Panc1 (cell line): ENCODE data around the gene TBX1. TPM values are rescaled to one million over a fixed set of nuclear protein-coding genes. Genes with fewer than 3 reads are reported as not detected.
"Not testable (repeated sequence)": the region's sequence is repeated elsewhere in the genome, so short reads cannot be mapped to it uniquely, and the experiment has no call there.

Experiments
- ATAC-seq: fragments of 200-7000 bp; cut with Tn5 transposase; 2 replicates; pipeline ENCODE4 v1.9.1; 2020; ENCODE audit warnings: mild to moderate bottlenecking, moderate library complexity
- BruUV-seq: library from RNA; stranded (reverse); fragments of 400-500 nt; replicated peaks from 2 replicates; lab custom pipeline; 2021; lab: Mats Ljungman, UMichigan
- CTCF ChIA-PET: fragments of 300-600 bp; sonication (Branson Sonifier 250); formaldehyde crosslinking; loops from one replicate; lab custom pipeline; 2022; ENCODE audit warnings: antibody characterized with exemption; lab: Charles Lee
- POLR2A ChIA-PET: fragments of 300-600 bp; sonication (Branson Sonifier 250); formaldehyde crosslinking; loops from one replicate; lab custom pipeline; 2022; ENCODE audit warnings: antibody characterized with exemption; lab: Charles Lee
- DNase-seq: peaks from one replicate; pipeline ENCODE4 v3.0.0-alpha.2; 2010; ENCODE audit warnings: low read depth, low spot score
- H3K27ac ChIP-seq: 2 replicates; pipeline ENCODE4 v1.5.1; 2011; ENCODE audit warnings: mild to moderate bottlenecking, low read length, inconsistent platforms
- H3K27me3 ChIP-seq: fragments of 200-500 bp; sonication (Bioruptor generic); 2 replicates; pipeline ENCODE4 v1.6.0; 2014; ENCODE audit warnings: low read length, inconsistent platforms; ENCODE audit not compliant: control insufficient read depth, insufficient read depth
- H3K36me3 ChIP-seq: fragments of 200-500 bp; sonication (Bioruptor generic); 2 replicates; pipeline ENCODE4 v1.5.1; 2014; ENCODE audit warnings: inconsistent platforms, mild to moderate bottlenecking, low read length, moderate library complexity; ENCODE audit not compliant: control insufficient read depth, insufficient read depth
- H3K4me1 ChIP-seq: 2 replicates; pipeline ENCODE4 v1.5.1; 2011; ENCODE audit warnings: inconsistent platforms, mild to moderate bottlenecking, low read length, moderate library complexity; ENCODE audit not compliant: control insufficient read depth, insufficient read depth
- H3K4me3 ChIP-seq, 2 experiments: 2 replicates each; pipeline ENCODE4 v1.5.1; 2011 to 2012; ENCODE audit warnings: low read depth in 2 of 2, low read length in 2 of 2, mild to moderate bottlenecking in 2 of 2, inconsistent platforms in 1 of 2, moderate library complexity in 1 of 2
- H3K9me3 ChIP-seq: fragments of 200-500 bp; sonication (Bioruptor generic); 2 replicates; pipeline ENCODE4 v1.5.1; 2014; ENCODE audit warnings: low read depth, mild to moderate bottlenecking, inconsistent platforms, low read length, moderate library complexity; ENCODE audit not compliant: control insufficient read depth, insufficient read depth
- CTCF ChIP-seq: fragments of 450-650 bp; IDR thresholded peaks from 2 replicates; pipeline ENCODE4 v1.5.1; 2017; ENCODE audit warnings: mild to moderate bottlenecking
- POLR2AphosphoS5 ChIP-seq: IDR thresholded peaks from 2 replicates; pipeline ENCODE4 v1.6.1; 2012; ENCODE audit warnings: mild to moderate bottlenecking, low read depth, low read length, moderate library complexity
- REST ChIP-seq, 2 experiments: IDR thresholded peaks; 2 replicates each; pipeline ENCODE4 v1.6.1; 2011 to 2012; ENCODE audit warnings: low read depth in 2 of 2, control low read depth in 1 of 2, low read length in 1 of 2, mild to moderate bottlenecking in 1 of 2, moderate library complexity in 1 of 2; ENCODE audit not compliant: insufficient read depth in 1 of 2
- SIN3A ChIP-seq: IDR thresholded peaks from 2 replicates; pipeline ENCODE4 v1.6.1; 2012; ENCODE audit warnings: low read depth, mild to moderate bottlenecking, low read length, moderate library complexity, borderline replicate concordance; ENCODE audit not compliant: insufficient read depth
- TCF7L2 ChIP-seq: IDR thresholded peaks from 2 replicates; pipeline ENCODE4 v1.6.1; 2011; ENCODE audit warnings: mild to moderate bottlenecking, low read depth, low read length, inconsistent platforms
- in situ Hi-C: cut with HindIII; loops from 2 replicates; pipeline ENCODE4 v1.10.0; 2016; ENCODE audit warnings: low sequenced_read_pairs, low pct_unique_long_range_greater_than_20kb
- intact Hi-C: fragments of 100-400 bp; cut with micrococcal nuclease; formaldehyde crosslinking; loops from one replicate; pipeline ENCODE4 v1.10.0; 2022; ENCODE audit not compliant: unreplicated experiment
- total RNA-seq: library from RNA; stranded (reverse); gene quantifications from one replicate; pipeline ENCODE4 v1.2.1, GENCODE V29; 2021; ENCODE audit not compliant: unreplicated experiment

Gene TBX1
- total RNA-seq, 1 experiment from 2014 or later = 91.7 TPM

DNA sequence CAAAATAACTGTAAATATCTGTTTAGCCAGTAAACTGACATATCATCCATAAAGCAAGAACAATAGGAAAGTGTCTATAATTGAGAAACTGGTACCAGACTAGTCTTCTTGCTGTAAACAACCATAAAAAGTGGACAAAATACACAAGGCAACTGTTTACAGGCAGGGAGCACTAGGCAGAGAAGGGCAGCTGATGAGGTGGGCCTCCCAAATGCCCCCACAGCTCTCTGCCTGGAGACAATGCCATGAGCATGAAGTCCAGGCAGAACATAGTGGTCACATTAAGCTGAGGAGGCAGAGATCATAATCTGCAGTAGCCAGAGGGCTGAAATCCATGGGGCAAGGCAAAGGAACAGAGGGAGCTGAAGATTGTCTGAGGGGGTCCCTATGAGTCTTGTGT lies 30.7 kb downstream of the TBX1 start:
- ATAC-seq (no peak), DNase-seq (no peak)
- no TSS peak for BruUV-seq
- H3K36me3 ChIP-seq = no peaks in the 10 kb centered on the region
- CTCF ChIA-PET = no interaction called here
- no peaks in the 10 kb centered on the region for H3K27me3 ChIP-seq
- H3K4me1 ChIP-seq = no peaks in the 10 kb centered on the region
- no peak overlapping the region for H3K4me3 ChIP-seq
- intact Hi-C loops (no loop called here), in situ Hi-C loops (no loop called here)
- H3K27ac ChIP-seq = no peak overlapping the region
- POLR2A ChIA-PET = interaction anchor here (0.6 kb wide), 1 partner anchor 15 kb away, joined by 3 read pairs; no protein-coding TSS in a partner anchor
- TF ChIP-seq SIN3A (no peak), TCF7L2 (no peak), POLR2AphosphoS5 (no peak), REST (IDR thresholded peaks at IDR 0.05; ENCODE audit: insufficient read depth in 1 of 2, low read depth in 2 of 2, low read length in 1 of 2) (no peak), CTCF (no peak)
- H3K9me3 ChIP-seq = no peaks in the 10 kb centered on the region

DNA sequence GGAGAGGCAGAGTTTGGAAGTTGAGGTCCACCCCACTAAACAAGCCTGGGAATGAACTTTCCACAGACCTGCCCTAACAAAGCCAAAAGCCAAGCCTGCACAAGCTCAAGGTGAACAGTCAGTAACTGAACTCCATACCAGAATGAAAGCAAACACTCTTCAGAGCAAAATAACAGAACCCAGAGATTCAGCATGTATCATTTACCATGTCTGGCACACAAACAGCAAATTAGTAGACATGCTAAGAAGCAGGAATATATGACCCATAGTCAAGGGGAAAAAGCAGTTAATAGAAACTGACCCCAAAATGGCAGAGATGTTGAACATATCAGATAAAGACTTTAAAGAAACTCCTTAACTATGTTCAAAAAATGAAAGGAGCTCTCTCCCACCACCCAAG lies 31.3 kb downstream of the TBX1 start:
- no peak for ATAC-seq
- Histone ChIP-seq H3K4me3 (no peak overlapping the region), H3K27ac (no peak overlapping the region), H3K36me3 (no peaks in the 10 kb centered on the region), H3K4me1 (no peaks in the 10 kb centered on the region), H3K9me3 (no peaks in the 10 kb centered on the region), H3K27me3 (no peaks in the 10 kb centered on the region)
- no peak for DNase-seq
- in situ Hi-C loops (no loop called here), intact Hi-C loops (no loop called here)
- no TSS peak for BruUV-seq
- ChIA-PET CTCF (no interaction called here), POLR2A (interaction anchor here (0.6 kb wide), 1 partner anchor 15 kb away, joined by 3 read pairs; no protein-coding TSS in a partner anchor)
- TF ChIP-seq TCF7L2 = no peak
- TF ChIP-seq CTCF = no peak
- no peak for TF ChIP-seq POLR2AphosphoS5
- TF ChIP-seq REST (IDR thresholded peaks at IDR 0.05; ENCODE audit: insufficient read depth in 1 of 2, low read depth in 2 of 2, low read length in 1 of 2) = no peak
- no peak for TF ChIP-seq SIN3A

DNA sequence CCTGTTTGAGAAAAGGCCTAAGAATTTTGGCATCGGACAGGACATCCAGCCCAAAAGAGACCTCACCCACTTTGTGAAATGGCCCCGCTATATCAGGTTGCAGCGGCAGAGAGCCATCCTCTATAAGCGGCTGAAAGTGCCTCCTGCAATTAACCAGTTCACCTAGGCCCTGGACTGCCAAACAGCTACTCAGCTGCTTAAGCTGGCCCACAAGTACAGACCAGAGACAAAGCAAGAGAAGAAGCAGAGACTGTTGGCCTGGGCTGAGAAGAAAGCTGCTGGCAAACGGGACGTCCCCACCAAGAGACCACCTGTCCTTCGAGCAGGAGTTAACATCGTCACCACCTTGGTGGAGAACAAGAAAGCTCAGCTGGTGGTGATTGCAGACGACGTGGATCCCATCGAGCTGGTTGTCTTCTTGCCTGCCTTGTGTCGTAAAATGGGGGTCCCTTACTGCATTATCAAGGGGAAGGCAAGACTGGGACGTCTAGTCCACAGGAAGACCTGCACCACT lies 31.9 kb downstream of the TBX1 start:
- H3K4me1 ChIP-seq, CTCF ChIA-PET, H3K4me3 ChIP-seq, ATAC-seq, in situ Hi-C loops, H3K9me3 ChIP-seq, intact Hi-C loops, DNase-seq, H3K27ac ChIP-seq, POLR2A ChIA-PET, BruUV-seq, H3K36me3 ChIP-seq, H3K27me3 ChIP-seq: not testable (repeated sequence)
